DND-41 (cell line): ENCODE measurements around the gene MACROD2.

Experiments used
- CTCF ChIP-seq: IDR thresholded peaks from 2 replicates; pipeline ENCODE4 v1.5.1; 2012; ENCODE audit warnings: borderline replicate concordance, low read length, moderate library complexity, mild to moderate bottlenecking; ENCODE audit not compliant: poor library complexity, severe bottlenecking; ENCODE audit errors: extremely low read depth
- EZH2 ChIP-seq: IDR thresholded peaks from 3 replicates; pipeline ENCODE4 v1.6.1; 2012; ENCODE audit warnings: borderline replicate concordance, low read depth, mild to moderate bottlenecking, moderate library complexity, low read length, inconsistent platforms; ENCODE audit not compliant: severe bottlenecking

DNA sequence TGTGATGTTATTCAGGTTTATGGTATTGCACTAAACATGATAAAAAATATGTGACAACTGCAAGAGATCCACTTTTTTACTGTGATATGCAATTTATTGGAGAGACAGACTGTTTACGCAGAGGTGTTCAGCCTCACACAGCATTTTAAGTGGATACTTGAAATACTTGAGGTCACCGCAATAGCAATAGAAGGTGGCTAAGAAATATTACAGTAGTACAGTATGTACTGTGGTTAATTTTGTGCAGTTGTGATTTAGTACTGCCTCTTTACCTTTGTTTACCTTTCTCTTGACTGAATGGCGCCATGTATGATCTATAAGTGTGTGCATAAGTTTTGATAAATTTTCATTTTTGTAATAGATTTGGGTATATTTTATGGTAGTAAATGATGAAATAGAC is 17.4 kb downstream of the MACROD2 start:
- TF ChIP-seq CTCF: no peak
- no peak for TF ChIP-seq EZH2
